Pons (tissue), 1 donor: ENCODE measurements around the gene USP37.

Experiments used
- DNase-seq: peaks from one replicate; pipeline ENCODE4 v3.0.0-alpha.2; 2016; ENCODE audit warnings: low spot score

Gene USP37

GRCh38 chr2:218472988-218473387, 95.2 kb downstream of the USP37 start:
- DNase-seq: no peak

GRCh38 chr2:218471982-218472381, 96.2 kb downstream of the USP37 start:
- peak; percentile 23 for DNase-seq

- no peak for DNase-seq
Observed at GRCh38 chr2:218471036-218471435, 97.1 kb downstream of the USP37 start.

GRCh38 chr2:218470448-218470847, 97.7 kb downstream of the USP37 start:
- no peak for DNase-seq

- peak; percentile 27 for DNase-seq
Observed at GRCh38 chr2:218465987-218466633, 102.0 kb downstream of the USP37 start.

GRCh38 chr2:218458598-218458997, 109.6 kb downstream of the USP37 start:
- no peak for DNase-seq

GRCh38 chr2:218456849-218457248, 111.3 kb downstream of the USP37 start:
- DNase-seq: no peak

- no peak for DNase-seq
Observed at GRCh38 chr2:218452079-218452478, 116.1 kb downstream of the USP37 start.

- DNase-seq: no peak
Observed at GRCh38 chr2:218448934-218449333, 119.2 kb downstream of the USP37 start.

- DNase-seq: no peak
Observed at GRCh38 chr2:218447072-218447471, 121.1 kb downstream of the USP37 start.

- no peak for DNase-seq
Observed at GRCh38 chr2:218446547-218446946, 121.6 kb downstream of the USP37 start.

- no peak for DNase-seq
Observed at GRCh38 chr2:218445602-218446001, 122.5 kb downstream of the USP37 start.

- no peak for DNase-seq
Observed at GRCh38 chr2:218444692-218445357, 123.3 kb downstream of the USP37 start.

GRCh38 chr2:218438596-218438995, 129.6 kb downstream of the USP37 start:
- no peak for DNase-seq

- DNase-seq: no peak
Observed at GRCh38 chr2:218437969-218438368, 130.2 kb downstream of the USP37 start.

GRCh38 chr2:218436992-218437391, 131.2 kb downstream of the USP37 start:
- DNase-seq: no peak

GRCh38 chr2:218435003-218435982, 132.9 kb downstream of the USP37 start:
- DNase-seq: no peak

- no peak for DNase-seq
Observed at GRCh38 chr2:218434456-218434855, 133.7 kb downstream of the USP37 start.

- DNase-seq: no peak
Observed at GRCh38 chr2:218432676-218433365, 135.3 kb downstream of the USP37 start.

GRCh38 chr2:218431878-218432277, 136.3 kb downstream of the USP37 start:
- no peak for DNase-seq

- DNase-seq: no peak
Observed at GRCh38 chr2:218430721-218431120, 137.4 kb downstream of the USP37 start.
